Measurements from ENCODE around the gene PELI2. TPM values are rescaled to one million over a fixed set of nuclear protein-coding genes. Genes with fewer than 3 reads are reported as not detected.

Gene PELI2
- polyA plus RNA-seq, 1 donor (not counting 4 experiments of a cell fraction or from before 2014, with no cell fraction given) = not detected

- Histone ChIP-seq H3K9ac (ENCODE audit: control insufficient read depth, extremely low read depth, insufficient read depth, low read length) (no peak overlapping the region), H2AFZ (ENCODE audit: control insufficient read depth, low read length) (no peak overlapping the region), H3K79me2 (ENCODE audit: control insufficient read depth, insufficient read depth, low read length) (no peaks in the 10 kb centered on the region), H3K4me1 (ENCODE audit: control insufficient read depth, extremely low read depth, insufficient read depth, low read length) (no peaks in the 10 kb centered on the region), H3K27ac (ENCODE audit: control insufficient read depth, insufficient read depth, low read length) (no peak overlapping the region), H3K4me3 (ENCODE audit: control insufficient read depth in 2 of 3, extremely low read depth in 1 of 3, insufficient read depth in 2 of 3, low read depth in 1 of 3, low read length in 3 of 3) (no peak overlapping the region), H3K9me3 (ENCODE audit: control insufficient read depth, low read depth, low read length) (no peaks in the 10 kb centered on the region), H4K20me1 (ENCODE audit: control insufficient read depth, extremely low read depth, insufficient read depth, low read length) (no peaks in the 10 kb centered on the region), H3K27me3 (ENCODE audit: control insufficient read depth, extremely low read depth, insufficient read depth, low read length) (no peaks in the 10 kb centered on the region), H3K4me2 (ENCODE audit: control insufficient read depth, extremely low read depth, insufficient read depth, low read depth, low read length) (no peak overlapping the region), H3K36me3 (ENCODE audit: control insufficient read depth in 2 of 2, extremely low read depth in 1 of 2, insufficient read depth in 2 of 2, low read length in 2 of 2) (no peaks in the 10 kb centered on the region), H3K9me1 (ENCODE audit: control insufficient read depth, extremely low read depth, insufficient read depth, low read length) (no peaks in the 10 kb centered on the region)
- TF ChIP-seq CTCF (optimal IDR thresholded peaks at IDR 0.05 in 1 of 3, IDR thresholded peaks at IDR 0.05 in 1 of 3, conservative IDR thresholded peaks at IDR 0.05 in 1 of 3; ENCODE audit: extremely low read depth in 1 of 3, insufficient read depth in 2 of 3, low read length in 3 of 3) (no peak), EZH2 (IDR thresholded peaks at IDR 0.05; ENCODE audit: low read length) (no peak)
- DNase-seq (ENCODE audit: low read depth, low spot score) = no peak
- dilution Hi-C loops (cut with MboI; ENCODE audit: extremely low pct_ligation_motif_present, low sequenced_read_pairs) = no loop called here
- no peak for FAIRE-seq
Observed at GRCh38 chr14:56156096-56156495, 37.9 kb downstream of the PELI2 start.

- Histone ChIP-seq H4K20me1 (ENCODE audit: control insufficient read depth, extremely low read depth, insufficient read depth, low read length) (no peaks in the 10 kb centered on the region), H3K27ac (ENCODE audit: control insufficient read depth, insufficient read depth, low read length) (no peak overlapping the region), H3K4me3 (ENCODE audit: control insufficient read depth in 2 of 3, extremely low read depth in 1 of 3, insufficient read depth in 2 of 3, low read depth in 1 of 3, low read length in 3 of 3) (no peak overlapping the region), H2AFZ (ENCODE audit: control insufficient read depth, low read length) (no peak overlapping the region), H3K79me2 (ENCODE audit: control insufficient read depth, insufficient read depth, low read length) (no peaks in the 10 kb centered on the region), H3K36me3 (ENCODE audit: control insufficient read depth in 2 of 2, extremely low read depth in 1 of 2, insufficient read depth in 2 of 2, low read length in 2 of 2) (no peaks in the 10 kb centered on the region), H3K27me3 (ENCODE audit: control insufficient read depth, extremely low read depth, insufficient read depth, low read length) (no peaks in the 10 kb centered on the region), H3K4me2 (ENCODE audit: control insufficient read depth, extremely low read depth, insufficient read depth, low read depth, low read length) (no peak overlapping the region), H3K9ac (ENCODE audit: control insufficient read depth, extremely low read depth, insufficient read depth, low read length) (no peak overlapping the region), H3K9me3 (ENCODE audit: control insufficient read depth, low read depth, low read length) (no peaks in the 10 kb centered on the region), H3K9me1 (ENCODE audit: control insufficient read depth, extremely low read depth, insufficient read depth, low read length) (no peaks in the 10 kb centered on the region), H3K4me1 (ENCODE audit: control insufficient read depth, extremely low read depth, insufficient read depth, low read length) (no peaks in the 10 kb centered on the region)
- no peak for TF ChIP-seq CTCF (optimal IDR thresholded peaks at IDR 0.05 in 1 of 3, IDR thresholded peaks at IDR 0.05 in 1 of 3, conservative IDR thresholded peaks at IDR 0.05 in 1 of 3; ENCODE audit: extremely low read depth in 1 of 3, insufficient read depth in 2 of 3, low read length in 3 of 3)
- TF ChIP-seq EZH2 (IDR thresholded peaks at IDR 0.05; ENCODE audit: low read length) = no peak
- dilution Hi-C loops (cut with MboI; ENCODE audit: extremely low pct_ligation_motif_present, low sequenced_read_pairs) = no loop called here
- DNase-seq (ENCODE audit: low read depth, low spot score) (no peak), FAIRE-seq (no peak)
Observed at GRCh38 chr14:56159066-56159465, 40.9 kb downstream of the PELI2 start.

Data from keratinocyte (primary cell).